Memory B cell (primary cell): ENCODE results near the gene SEMA6D.

ENCODE experiments used
- ATAC-seq: fragments of 150-1000 bp; cut with Tn5 transposase; 2 replicates; pipeline ENCODE4 v1.10.0; 2021; ENCODE audit warnings: low read depth, mild to moderate bottlenecking, moderate library complexity
- DNase-seq, 2 donors: peaks; one replicate each; pipeline ENCODE4 v3.0.0; 2022; ENCODE audit warnings: low spot score in 2 of 2
- H3K27ac Mint-ChIP-seq: one replicate; pipeline ENCODE4 v1.8.0; 2022; ENCODE audit warnings: mild to moderate bottlenecking, moderate library complexity, mixed read lengths
- H3K27me3 Mint-ChIP-seq: one replicate; pipeline ENCODE4 v1.8.0; 2022; ENCODE audit warnings: mixed read lengths
- H3K36me3 Mint-ChIP-seq: one replicate; pipeline ENCODE4 v1.8.0; 2022; ENCODE audit warnings: mild to moderate bottlenecking, mixed read lengths
- H3K4me1 Mint-ChIP-seq: one replicate; pipeline ENCODE4 v1.8.0; 2022; ENCODE audit warnings: mixed read lengths
- H3K4me3 Mint-ChIP-seq: one replicate; pipeline ENCODE4 v1.8.0; 2022; ENCODE audit warnings: mild to moderate bottlenecking, moderate library complexity, mixed read lengths
- H3K9me3 Mint-ChIP-seq: one replicate; pipeline ENCODE4 v1.8.0; 2022; ENCODE audit warnings: mixed read lengths

The SEMA6D gene

DNA sequence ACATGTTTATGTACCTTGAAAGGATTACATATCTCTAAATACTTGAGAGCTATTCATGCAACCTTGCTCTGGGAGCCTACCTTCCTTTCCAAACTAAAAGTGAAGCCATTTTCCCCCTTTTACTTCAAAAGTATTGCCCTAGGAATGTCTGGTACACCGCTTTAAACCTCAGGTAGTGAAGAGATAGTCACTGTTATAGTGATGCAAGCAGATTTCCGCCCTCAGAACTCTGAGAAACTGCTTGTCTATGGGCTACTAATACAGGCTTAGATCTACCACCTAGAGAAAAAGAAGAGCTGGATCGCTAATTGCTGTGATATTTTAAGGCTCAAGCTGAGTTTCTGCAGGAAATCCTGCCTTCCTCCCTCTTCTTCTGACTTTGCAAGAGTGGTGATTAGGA, 78.6 kb downstream of the SEMA6D start:
- Mint-ChIP-seq H3K9me3 (no peaks in the 10 kb centered on the region), H3K27me3 (peaks cover 3% of the 10 kb centered on the region), H3K4me1 (no peaks in the 10 kb centered on the region), H3K4me3 (no peak overlapping the region), H3K27ac (no peak overlapping the region), H3K36me3 (no peaks in the 10 kb centered on the region)
- ATAC-seq (no peak), DNase-seq (no peak)

- no peaks in the 10 kb centered on the region for H3K4me1 Mint-ChIP-seq
- peaks cover 3% of the 10 kb centered on the region for H3K27me3 Mint-ChIP-seq
- H3K27ac Mint-ChIP-seq = no peak overlapping the region
- ATAC-seq (no peak), DNase-seq (no peak)
- H3K9me3 Mint-ChIP-seq = no peaks in the 10 kb centered on the region
- H3K4me3 Mint-ChIP-seq = no peak overlapping the region
- no peaks in the 10 kb centered on the region for H3K36me3 Mint-ChIP-seq
Observed at GRCh38 chr15:47796339-47796738, 79.0 kb downstream of the SEMA6D start.

GRCh38 chr15:47796830-47797229, 79.5 kb downstream of the SEMA6D start:
- peaks cover 3% of the 10 kb centered on the region for H3K27me3 Mint-ChIP-seq
- H3K27ac Mint-ChIP-seq = no peak overlapping the region
- ATAC-seq (no peak), DNase-seq (no peak)
- no peaks in the 10 kb centered on the region for H3K9me3 Mint-ChIP-seq
- no peaks in the 10 kb centered on the region for H3K36me3 Mint-ChIP-seq
- no peak overlapping the region for H3K4me3 Mint-ChIP-seq
- no peaks in the 10 kb centered on the region for H3K4me1 Mint-ChIP-seq

DNA sequence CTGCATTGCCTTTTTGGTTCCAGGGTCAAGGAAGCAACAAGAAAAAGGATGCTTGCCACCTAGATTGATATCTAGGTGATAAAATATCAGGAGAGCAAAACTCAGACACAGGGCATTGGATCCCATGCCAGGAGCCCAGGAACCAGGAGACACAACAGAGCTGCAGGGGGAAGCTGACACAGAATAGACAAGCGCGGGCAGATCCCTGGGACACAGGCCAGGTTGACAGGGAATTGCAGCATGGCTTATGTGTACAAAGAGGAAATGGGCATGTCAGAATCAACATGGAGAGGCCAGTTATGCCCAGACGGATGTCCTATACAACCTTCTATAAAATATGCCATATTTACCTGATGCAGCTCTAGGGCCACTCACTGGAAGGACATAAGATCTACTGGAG, 84.2 kb downstream of the SEMA6D start:
- Mint-ChIP-seq H3K27ac (no peak overlapping the region), H3K4me3 (no peak overlapping the region), H3K36me3 (no peaks in the 10 kb centered on the region), H3K9me3 (no peaks in the 10 kb centered on the region), H3K27me3 (no peaks in the 10 kb centered on the region), H3K4me1 (no peaks in the 10 kb centered on the region)
- ATAC-seq (no peak), DNase-seq (no peak)

GRCh38 chr15:47802216-47802615, 84.9 kb downstream of the SEMA6D start:
- ATAC-seq (no peak), DNase-seq (no peak)
- H3K27ac Mint-ChIP-seq = no peak overlapping the region
- no peak overlapping the region for H3K4me3 Mint-ChIP-seq
- H3K4me1 Mint-ChIP-seq = no peaks in the 10 kb centered on the region
- no peaks in the 10 kb centered on the region for H3K36me3 Mint-ChIP-seq
- H3K9me3 Mint-ChIP-seq = no peaks in the 10 kb centered on the region
- H3K27me3 Mint-ChIP-seq = no peaks in the 10 kb centered on the region

- Mint-ChIP-seq H3K4me3 (no peak overlapping the region), H3K9me3 (no peaks in the 10 kb centered on the region), H3K27me3 (no peaks in the 10 kb centered on the region), H3K27ac (no peak overlapping the region), H3K36me3 (no peaks in the 10 kb centered on the region), H3K4me1 (no peaks in the 10 kb centered on the region)
- ATAC-seq (no peak), DNase-seq (no peak)
Observed at GRCh38 chr15:47803767-47804166, 86.5 kb downstream of the SEMA6D start.

DNA sequence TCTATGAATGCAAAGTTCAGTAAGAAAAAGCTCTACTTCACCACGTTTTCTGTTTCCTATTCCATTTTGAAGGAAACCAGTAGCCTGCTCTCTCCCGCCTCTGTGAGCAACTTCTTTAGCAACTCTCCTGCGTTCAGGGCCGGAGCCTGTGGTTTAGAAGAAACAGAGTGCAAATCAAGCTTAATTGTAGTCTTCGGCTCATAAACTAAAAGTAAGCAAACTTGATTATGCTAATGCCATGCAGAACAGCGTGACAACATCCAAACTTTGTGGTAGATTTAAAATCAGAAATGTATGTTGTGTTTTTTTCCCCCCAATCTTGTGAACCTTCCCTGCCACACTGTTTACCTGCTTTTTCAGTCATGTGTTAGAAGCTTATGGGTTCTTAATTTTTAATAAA, 87.4 kb downstream of the SEMA6D start:
- Mint-ChIP-seq H3K4me3 (no peak overlapping the region), H3K36me3 (no peaks in the 10 kb centered on the region), H3K9me3 (no peaks in the 10 kb centered on the region), H3K4me1 (no peaks in the 10 kb centered on the region), H3K27ac (no peak overlapping the region), H3K27me3 (no peaks in the 10 kb centered on the region)
- no peak for DNase-seq
- no peak for ATAC-seq

DNA sequence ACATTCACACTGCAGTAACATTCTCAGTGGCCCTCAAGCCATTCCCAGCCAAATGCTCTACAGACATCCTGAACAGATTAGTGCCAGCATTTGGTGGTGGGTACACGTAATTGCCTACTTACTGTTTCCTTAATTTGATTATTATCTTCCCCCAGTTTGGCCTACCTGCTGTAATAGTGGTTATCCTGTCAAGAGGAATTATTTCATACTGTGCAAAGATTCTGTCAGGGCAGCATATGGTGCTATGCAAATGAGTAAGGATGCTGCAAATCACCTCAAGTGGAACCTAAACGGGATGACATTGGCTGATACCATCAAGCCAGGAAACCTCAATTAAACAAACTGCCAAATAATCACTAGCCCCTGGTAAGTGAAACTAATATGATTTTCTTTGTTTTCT, 88.7 kb downstream of the SEMA6D start:
- Mint-ChIP-seq H3K27me3 (no peaks in the 10 kb centered on the region), H3K36me3 (no peaks in the 10 kb centered on the region), H3K9me3 (no peaks in the 10 kb centered on the region), H3K4me3 (no peak overlapping the region), H3K27ac (no peak overlapping the region), H3K4me1 (no peaks in the 10 kb centered on the region)
- no peak for DNase-seq
- no peak for ATAC-seq

DNA sequence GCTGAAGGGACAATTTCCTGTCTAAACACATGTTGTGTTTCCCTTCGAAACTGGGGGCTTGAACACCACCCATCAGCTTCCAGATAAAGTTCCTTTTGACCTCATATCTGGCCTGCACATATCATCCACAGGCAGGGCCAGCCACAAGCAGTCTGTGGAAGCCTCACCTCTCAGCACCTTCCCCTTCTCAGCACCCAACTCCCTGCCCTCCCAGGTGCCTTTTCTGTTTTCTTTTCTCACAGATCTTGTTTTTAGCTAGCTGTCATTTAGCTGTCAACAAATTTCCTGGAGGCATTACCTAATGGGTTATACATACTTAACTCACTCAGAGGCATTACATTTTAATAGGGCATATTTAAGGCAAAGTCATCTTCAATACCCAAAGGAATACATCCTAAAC, 93.9 kb downstream of the SEMA6D start:
- no peaks in the 10 kb centered on the region for H3K9me3 Mint-ChIP-seq
- H3K36me3 Mint-ChIP-seq = no peaks in the 10 kb centered on the region
- H3K27ac Mint-ChIP-seq = no peak overlapping the region
- DNase-seq (no peak), ATAC-seq (no peak)
- no peak overlapping the region for H3K4me3 Mint-ChIP-seq
- no peaks in the 10 kb centered on the region for H3K27me3 Mint-ChIP-seq
- peaks cover 15% of the 10 kb centered on the region for H3K4me1 Mint-ChIP-seq

DNA sequence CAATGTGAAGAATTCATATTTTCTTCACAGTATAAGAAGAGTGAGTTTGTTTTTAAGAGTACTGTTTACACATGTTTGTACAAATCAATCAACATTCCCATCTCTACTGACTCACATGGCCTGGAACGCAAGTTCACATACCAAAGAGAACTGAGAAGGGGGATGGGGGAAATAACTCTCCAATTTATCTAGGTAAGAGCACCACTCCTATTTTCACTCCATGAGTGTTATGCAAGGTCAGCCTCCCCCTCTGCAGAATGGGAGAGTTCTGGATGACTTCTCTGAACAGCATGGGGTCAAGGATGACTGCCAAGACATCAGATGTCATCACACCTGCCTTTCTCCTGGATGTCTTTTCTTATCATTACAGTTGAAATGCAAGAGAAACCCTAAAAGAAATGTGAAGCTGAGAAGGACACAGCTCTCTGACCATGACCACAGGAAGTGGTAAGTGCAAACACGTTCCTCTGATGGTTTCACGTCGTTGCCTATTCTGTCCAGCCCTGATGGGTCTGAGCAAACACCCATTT, 95.2 kb downstream of the SEMA6D start:
- no peaks in the 10 kb centered on the region for H3K36me3 Mint-ChIP-seq
- H3K27me3 Mint-ChIP-seq = no peaks in the 10 kb centered on the region
- DNase-seq (no peak), ATAC-seq (no peak)
- no peak overlapping the region for H3K4me3 Mint-ChIP-seq
- no peaks in the 10 kb centered on the region for H3K9me3 Mint-ChIP-seq
- H3K4me1 Mint-ChIP-seq = peaks cover 15% of the 10 kb centered on the region
- no peak overlapping the region for H3K27ac Mint-ChIP-seq

DNA sequence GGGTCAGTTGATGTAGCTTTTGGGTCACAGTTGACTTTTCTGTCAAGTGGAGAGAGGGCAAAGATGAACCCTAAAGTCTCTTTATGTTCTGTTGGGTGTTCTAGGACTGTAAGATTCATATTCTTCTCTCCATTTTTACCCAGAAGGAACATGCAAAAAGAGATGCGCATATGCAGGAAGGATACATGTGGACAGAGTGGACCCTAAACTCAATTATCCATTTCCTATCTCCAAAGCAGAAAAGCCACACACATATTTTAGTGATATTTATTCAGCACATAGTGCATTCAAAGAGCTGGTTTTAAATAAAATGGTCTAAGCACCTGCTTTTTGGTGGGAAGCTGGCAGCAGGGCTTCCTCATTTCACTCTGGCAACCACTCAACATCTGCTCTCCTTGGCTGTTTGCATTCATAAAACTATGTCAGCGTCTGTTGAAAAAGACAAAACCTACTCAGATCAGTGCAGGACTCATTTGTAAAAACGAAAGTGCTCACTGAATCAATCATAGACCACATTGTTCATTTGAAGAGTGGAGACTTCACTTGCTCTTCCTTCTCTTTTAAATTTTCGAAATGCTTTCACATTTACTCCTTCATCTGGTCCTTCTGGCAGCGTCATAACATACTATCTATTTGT, 96.6 kb downstream of the SEMA6D start:
- DNase-seq = no peak
- ATAC-seq = peak; percentile 26
- no peaks in the 10 kb centered on the region for H3K27me3 Mint-ChIP-seq
- H3K36me3 Mint-ChIP-seq = no peaks in the 10 kb centered on the region
- H3K4me3 Mint-ChIP-seq = peak overlapping the region; percentile 12
- no peaks in the 10 kb centered on the region for H3K9me3 Mint-ChIP-seq
- H3K4me1 Mint-ChIP-seq = peaks cover 15% of the 10 kb centered on the region
- H3K27ac Mint-ChIP-seq = peak overlapping the region; percentile 46

DNA sequence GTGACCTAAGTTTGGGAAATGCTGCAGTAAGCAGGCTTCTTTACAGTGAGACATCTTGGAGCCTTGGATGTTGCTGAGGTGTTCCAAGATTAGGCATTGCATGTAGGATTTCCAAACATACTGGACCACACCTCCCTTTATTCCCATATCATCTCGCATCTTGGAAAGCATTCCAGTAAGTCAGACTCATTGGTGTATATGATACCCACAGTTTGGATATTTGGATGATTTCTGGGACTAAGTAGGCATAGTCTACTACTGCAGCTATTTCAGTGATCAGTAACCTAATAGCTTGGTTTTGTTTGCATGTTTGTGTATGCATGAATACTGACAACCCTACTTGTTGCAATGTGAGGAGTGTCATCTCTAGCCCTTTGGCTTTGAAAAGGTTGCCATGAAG, 97.3 kb downstream of the SEMA6D start:
- H3K9me3 Mint-ChIP-seq = no peaks in the 10 kb centered on the region
- no peaks in the 10 kb centered on the region for H3K36me3 Mint-ChIP-seq
- H3K4me3 Mint-ChIP-seq = no peak overlapping the region
- no peaks in the 10 kb centered on the region for H3K27me3 Mint-ChIP-seq
- H3K4me1 Mint-ChIP-seq = peaks cover 15% of the 10 kb centered on the region
- ATAC-seq = no peak
- peak overlapping the region; percentile 46 for H3K27ac Mint-ChIP-seq
- DNase-seq = no peak

DNA sequence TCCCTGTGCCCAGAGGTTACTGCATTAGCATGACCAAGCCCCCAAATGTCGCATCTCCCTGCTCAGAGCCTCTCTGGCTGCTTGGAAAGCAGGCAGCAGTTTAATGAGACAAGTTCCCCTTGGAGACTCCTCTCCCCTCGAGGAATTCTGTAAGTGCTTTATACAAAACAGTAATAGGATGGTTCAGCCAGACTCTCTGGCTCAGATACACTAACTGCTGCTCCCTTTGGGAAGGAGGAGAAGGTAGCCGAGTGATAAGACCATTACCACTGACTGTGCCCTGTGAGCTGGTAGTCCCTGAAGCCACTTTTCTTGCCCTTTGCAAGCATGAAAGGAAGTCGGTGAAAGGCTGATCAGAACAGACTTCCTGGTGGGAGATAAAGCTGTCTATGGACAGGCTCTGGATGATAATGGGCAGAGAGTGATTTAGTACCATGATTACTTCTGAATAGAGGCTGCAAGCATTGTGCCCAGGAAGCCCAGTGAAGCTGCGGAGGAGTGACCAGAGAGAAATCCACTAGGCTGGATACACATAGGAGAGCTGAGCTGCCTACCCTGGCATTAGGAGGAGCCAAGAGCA, 100.8 kb downstream of the SEMA6D start:
- Mint-ChIP-seq H3K4me1 (peaks cover 14% of the 10 kb centered on the region), H3K4me3 (no peak overlapping the region), H3K27me3 (no peaks in the 10 kb centered on the region), H3K9me3 (no peaks in the 10 kb centered on the region), H3K36me3 (no peaks in the 10 kb centered on the region), H3K27ac (no peak overlapping the region)
- DNase-seq = no peak
- ATAC-seq = no peak

DNA sequence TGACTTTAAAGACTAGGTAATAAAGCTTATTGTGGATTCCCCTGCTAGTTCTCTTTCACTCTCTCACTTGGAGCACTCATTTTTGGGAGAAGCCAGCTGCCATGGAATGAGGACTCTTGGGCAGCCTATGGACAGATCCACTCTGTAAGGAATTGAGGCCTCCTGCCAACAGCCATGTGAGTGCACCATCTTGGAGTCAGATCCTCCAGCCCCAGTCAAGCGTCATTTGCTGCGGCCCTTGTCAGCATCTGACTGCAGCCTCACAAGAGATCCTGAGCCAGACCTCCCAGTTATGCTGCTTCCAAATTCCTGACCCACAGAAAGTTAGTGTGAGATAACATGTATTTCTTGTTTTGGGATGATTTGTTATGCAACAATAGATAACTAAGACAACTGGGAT, 101.9 kb downstream of the SEMA6D start:
- DNase-seq (no peak), ATAC-seq (no peak)
- no peaks in the 10 kb centered on the region for H3K27me3 Mint-ChIP-seq
- H3K9me3 Mint-ChIP-seq = no peaks in the 10 kb centered on the region
- H3K27ac Mint-ChIP-seq = no peak overlapping the region
- H3K4me3 Mint-ChIP-seq = no peak overlapping the region
- peaks cover 5% of the 10 kb centered on the region for H3K4me1 Mint-ChIP-seq
- no peaks in the 10 kb centered on the region for H3K36me3 Mint-ChIP-seq
